Lower leg skin (tissue), 3 donors: ENCODE results near the gene POC1B.

Experiments
- CTCF ChIP-seq, 3 donors: fragments of 450-650 bp; IDR thresholded peaks; one replicate each; pipeline ENCODE4 v1.5.1; 2016; ENCODE audit warnings: antibody characterized with exemption in 3 of 3, mild to moderate bottlenecking in 3 of 3, moderate library complexity in 2 of 3
- POLR2A ChIP-seq, 2 donors: fragments of 450-650 bp; IDR thresholded peaks; one replicate each; pipeline ENCODE4 v1.6.1; 2016 to 2017; ENCODE audit warnings: antibody characterized with exemption in 2 of 2, mild to moderate bottlenecking in 1 of 2, moderate library complexity in 1 of 2

GRCh38 chr12:89411234-89411633 lies 114.6 kb downstream of the POC1B start:
- TF ChIP-seq CTCF (IDR thresholded peaks at IDR 0.05) (no peak), POLR2A (IDR thresholded peaks at IDR 0.05) (no peak)
